CD4-positive, alpha-beta T cell treated with Interleukin-6 at 100 ng/mL for 8 hours (primary cell): ENCODE results near the gene MOSMO.

Source experiments
- DNase-seq: peaks from one replicate; pipeline ENCODE4 v3.0.0-alpha.2; 2020; ENCODE audit warnings: mixed read lengths, low spot score

MOSMO gene

DNA sequence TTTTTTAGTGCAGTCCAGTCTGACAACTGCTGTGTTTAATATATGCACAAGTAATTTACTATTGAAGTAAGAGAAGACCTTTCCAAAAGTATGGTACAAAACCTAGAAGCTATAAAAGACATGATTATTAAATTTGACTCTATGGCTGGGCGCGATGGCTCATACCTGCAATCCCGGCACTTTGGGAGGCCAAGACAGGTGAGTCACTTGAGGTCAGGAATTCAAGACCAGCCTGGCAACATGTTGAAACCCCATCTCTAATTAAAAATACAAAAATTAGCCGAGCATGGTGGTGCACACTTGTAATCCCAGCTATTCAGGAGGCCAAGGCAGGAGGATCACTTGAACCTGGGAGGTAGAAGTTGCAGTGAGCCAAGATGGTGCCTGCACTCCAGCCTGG is 43.1 kb downstream of the MOSMO start:
- no peak for DNase-seq

DNA sequence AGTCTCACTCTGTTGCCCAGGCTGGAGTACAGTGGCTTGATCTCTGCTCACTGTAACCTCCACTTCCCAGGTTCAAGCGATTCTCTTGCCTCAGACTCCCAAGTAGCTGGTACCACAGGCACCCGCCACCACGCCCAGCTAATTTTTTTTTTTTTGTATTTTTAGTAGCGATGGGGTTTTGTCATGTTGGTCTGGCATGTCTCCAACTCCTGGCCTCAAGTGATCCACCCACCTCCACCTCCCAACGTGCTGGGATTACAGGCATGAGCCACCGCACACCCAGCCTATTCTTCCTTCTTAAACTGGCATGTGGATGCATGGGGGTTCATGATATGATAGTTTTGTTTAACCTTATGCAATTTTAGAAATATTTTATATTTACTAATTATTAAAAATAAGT is 45.1 kb downstream of the MOSMO start:
- DNase-seq, result no peak

DNA sequence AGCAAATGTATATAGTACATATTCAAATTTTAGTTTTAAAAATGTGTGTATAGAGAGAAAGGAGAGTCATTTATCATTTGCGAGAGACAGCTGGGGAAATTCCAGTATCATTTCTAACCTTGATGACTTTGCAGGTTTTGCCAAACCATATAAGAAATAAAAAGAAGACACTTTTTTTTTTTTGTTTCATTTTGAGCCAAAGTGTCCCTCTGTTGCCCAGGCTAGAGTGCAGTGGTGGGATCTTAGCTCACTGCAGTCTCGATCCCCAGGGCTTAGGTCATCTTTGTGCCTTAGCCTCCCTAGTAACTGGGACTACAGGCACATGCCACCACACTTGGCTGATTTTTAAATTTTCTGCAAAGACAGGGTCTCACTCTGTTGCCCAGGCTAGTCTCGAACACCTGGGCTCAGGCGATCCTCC is 46.0 kb downstream of the MOSMO start:
- DNase-seq, result no peak

DNA sequence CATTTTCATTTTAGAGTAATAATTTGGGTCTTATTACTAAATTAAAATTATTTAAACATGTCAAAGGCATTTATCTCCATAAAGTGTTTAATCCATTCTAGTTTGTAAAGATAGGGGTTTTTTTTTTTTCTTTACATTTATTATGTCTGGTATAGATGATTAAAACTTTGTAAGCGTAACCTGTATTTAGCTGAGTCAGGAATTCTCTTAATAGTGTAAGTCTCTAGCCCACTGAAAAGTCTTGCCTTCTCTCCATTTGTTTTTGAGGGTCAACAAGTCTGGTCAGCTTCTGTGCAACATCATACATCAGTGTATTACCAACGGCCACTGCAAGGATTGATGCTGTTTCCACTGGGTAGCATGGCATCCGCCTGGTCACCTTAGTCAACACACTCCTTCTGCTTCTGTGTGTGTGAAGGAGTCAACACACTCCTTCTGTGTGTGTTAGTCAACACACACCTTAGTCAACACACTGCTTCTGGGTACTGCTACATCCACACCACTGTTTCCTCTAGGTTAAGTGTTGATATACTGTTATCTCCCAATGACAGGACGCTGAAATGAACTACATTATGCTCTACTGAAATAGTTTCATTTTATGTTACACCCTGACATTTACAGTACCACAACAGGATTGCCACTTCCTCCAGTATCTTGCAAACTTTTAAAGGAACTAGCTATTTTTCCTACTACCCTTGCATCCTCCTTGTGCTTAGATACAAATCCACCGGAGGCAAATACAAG is 47.1 kb downstream of the MOSMO start:
- DNase-seq, result no peak

DNA sequence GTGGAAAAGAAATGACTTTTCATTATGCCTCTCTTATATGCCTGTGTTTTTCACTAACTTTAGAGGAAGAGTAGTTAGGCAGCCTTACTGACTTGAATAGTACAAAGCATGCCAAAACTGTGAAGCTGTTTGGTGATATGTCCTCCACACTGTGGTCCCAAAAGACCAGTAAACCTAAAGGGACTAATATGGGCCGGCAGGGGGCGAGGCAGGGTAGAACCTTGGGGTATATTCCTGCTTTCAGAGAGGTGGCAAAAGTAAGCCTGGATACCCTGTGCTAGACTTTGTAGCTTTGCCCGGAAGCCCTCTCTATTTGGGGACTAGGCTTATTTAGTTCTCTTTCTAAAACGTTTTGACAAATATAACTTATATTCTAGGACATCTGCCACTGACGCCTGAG is 48.0 kb downstream of the MOSMO start:
- no peak for DNase-seq

DNA sequence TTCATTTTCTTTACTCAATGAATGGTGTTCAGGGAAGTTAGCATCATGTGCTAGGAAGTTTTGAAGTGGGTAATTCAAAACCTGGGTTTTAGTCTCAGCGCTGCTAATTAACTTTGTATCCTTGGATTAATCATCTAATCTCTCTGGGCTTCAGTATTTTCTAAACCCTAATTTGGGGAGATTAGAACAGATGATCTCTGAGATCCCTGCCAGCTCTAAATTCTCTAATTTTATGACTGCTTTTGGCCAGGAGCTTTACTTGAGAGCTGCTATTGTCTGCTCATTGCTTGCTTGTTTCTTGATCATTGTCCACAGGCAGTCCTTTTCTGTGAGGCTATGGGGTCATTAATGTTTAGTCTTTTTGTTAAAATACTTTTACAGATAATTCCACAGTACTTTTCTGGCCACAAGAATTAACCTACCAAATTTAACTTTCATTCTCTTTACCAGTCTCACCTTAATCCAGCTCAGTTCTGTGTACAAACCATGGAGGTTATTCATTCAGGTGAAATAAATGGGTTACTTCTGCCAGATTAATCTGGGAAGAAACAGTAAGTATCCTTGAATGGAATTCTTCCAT is 56.1 kb downstream of the MOSMO start:
- DNase-seq, result no peak

DNA sequence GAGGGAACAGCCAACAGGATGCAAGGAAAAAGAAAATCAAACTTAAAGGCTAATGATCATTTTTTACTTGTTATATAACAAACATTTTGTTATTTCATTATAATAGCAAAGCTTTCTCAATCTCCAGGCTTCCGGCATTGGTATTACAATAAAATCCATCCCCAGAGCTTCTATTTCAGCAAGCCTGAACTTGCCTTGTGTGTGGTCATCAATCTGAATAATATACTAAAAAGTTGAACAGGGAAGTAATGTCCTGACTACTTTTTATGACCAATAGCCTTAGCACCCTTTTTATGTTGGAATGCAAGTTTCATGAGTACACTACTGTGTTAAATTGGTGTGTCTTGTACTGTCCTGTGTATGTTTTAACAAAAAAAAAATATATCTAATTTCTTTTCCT is 57.3 kb downstream of the MOSMO start:
- no peak for DNase-seq

DNA sequence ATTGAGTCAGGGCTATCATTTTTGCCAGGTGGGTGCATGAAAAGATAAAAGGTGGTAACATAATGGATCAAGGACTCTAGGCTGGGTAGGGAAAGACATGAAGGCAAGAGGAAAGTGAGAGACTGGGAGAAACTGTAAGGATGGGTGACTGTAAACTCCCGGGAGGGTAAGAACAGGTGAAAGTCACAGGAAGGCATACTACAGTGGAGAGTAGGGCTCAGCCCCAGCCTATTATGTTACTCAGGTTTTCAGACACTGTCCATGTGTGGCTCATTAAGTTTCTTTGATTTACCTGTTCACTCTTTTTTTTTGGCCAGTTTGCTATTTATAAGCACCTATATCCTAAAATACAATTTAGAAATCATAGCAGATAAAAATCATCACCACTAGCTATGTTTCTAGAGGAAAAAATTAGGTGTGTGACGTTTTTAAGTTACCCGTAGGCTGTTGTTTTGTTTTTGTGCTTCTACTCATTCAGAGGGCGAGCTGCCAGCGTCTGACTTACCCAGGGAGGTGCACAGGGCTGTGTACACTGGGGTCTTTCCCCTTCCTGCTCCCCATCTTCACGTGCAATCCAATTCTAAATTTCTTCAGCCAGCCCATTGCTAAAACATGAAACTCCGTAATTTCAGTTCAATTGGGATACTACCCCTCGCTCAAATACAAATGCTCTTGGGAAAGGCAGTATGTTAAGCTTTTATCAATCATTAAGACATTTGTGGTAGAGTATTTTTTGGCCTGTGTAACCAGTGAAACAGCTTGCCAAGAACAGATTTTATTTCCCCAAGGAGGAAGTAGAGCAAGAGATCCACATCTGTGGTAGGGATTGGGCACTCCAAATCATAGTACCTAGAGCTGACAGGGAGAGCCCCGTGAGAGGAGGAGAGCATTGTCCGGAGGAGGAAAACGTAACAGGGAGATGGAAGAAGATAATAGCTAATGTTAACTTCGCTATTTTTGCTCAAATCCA is 62.7 kb downstream of the MOSMO start:
- DNase-seq, result no peak

DNA sequence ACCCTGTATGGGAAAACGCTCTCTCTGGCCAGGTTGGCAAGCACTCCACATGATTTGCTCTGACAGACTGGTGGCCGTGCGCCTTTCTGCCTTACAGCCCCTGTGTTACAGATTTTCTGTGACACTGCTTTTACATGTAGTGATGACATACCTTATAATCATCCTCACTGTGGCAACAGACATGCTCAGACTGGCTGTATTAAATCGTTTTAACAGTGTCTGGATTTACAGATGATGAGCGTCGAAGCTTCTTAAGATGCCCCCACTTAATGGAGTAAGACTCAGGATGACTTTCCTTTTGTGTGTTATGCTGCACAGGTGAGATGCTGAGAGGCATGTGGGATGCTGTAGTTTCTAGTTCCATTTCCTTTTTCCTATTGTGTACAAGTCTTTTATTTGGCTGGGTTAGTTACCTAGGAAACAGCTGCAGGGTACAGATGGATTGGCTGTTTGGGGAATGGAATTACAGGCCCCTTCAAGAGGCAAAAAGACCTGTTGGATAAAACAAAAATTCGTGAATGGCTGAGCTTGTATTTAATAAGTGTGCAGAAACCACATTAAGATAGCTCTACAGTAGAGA is 63.5 kb downstream of the MOSMO start:
- DNase-seq, result no peak

DNA sequence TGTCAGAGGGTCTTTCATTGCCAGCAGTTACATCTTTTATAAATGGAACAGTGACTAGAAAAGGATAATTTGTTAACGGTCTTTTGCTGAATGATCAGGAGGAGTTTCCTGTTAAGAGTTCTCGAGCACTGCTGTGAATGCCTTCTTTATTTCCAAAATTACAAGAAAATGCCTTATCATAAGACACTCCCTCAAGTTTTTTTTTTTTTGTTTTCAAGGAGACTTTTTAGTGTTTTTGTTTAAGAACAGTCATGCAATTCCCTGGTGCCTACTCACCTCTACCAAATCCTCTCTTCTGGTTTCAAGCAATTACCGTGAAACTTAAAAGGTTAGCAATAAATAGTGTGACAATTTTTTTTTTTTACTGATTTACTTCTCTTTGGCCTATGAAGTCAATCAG is 65.4 kb downstream of the MOSMO start:
- DNase-seq, result no peak

DNA sequence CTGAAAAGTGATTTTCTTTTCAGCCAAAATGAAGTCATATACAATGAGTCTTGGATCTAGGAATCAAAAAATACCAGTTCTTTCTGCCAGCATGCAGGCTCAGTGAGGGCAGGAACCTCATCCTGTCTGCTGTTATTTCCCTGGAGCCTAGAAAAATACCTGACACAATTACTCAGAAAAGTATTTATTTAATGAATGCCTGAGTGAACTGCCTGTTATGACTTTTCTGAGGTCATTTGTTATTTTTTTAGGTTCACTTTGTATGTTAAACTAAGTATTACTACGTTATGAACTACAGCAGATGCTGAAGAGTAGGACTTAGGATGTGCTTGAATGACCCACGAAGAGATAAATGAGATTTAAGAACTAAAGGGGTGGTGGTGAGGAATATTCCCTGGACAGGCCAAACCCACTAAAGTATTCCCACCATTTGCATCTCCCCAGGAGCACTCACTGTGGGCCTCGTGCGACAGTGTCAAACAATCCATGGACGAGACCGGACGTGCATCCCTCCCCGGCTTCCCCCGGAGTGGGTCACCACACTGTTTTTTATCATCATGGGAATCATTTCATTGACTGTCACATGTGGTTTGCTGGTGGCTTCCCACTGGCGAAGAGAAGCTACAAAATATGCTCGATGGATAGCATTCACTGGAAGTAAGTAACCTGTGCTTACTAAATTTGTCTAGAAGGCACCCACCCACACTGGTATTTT is 67.3 kb downstream of the MOSMO start:
- DNase-seq, result no peak

DNA sequence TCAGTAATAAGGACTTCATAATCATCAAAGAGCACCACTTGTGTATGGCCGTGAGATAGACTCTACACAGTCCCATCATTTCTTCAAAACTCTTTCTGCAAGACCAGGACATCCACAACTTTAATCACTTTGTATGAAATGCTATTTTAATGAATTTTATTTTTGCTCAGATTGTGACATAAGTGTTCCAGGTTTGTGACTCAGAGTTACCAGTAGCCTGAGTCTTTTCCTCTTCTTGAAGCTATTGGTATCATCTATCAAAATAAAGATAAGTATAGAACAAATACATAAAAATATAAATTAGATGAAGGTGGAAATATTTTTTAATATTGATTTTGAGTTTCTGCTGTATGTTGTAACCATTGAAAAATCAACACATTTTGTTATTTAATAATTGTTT is 67.9 kb downstream of the MOSMO start:
- no peak for DNase-seq

DNA sequence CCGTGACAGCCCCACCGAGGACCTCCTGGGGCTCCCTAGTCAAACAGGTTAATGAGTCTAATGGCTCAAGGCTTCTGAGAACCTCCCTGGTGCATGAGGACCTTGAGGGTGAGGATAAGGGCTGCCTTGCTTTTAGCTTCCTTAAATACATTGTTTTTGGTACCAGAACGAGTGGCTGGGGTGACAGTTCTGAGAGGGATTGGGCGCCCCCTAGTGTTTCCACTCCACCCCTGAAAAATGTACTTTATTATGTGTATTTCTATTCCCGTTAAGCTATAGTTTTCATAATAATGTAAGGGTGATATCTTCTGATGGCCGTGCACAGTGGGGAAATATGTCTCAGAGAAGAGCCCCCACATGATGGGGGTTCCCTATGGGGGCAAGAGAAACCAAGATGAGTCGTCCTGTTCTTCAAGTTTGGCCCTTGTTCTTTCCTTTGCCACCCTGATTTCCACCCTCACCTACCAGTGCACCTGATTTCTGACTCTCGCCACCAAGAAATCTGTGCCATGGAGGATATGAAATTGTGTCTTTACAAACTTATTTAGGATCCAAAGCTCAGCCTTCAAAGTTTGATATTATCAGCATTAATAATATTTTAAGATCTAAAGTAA is 69.9 kb downstream of the MOSMO start:
- peak; percentile 58 for DNase-seq

DNA sequence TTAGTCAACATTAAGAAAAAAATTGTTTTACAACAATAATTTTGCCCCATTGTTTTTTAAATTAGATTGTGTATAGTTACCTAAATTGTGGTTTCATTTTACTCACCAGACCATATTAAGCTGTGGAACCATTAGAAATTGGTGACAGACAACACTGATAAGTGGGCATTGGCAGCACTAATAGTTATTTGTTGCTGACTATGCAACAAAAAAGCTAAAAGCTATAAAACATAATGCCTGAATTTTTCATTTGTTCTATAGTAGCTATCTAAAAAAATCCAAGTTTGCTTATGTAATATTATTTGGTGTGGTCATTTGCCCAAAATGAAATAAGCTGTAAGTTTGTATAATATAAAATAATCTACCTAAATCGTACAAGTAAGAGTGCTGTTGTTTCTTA is 70.7 kb downstream of the MOSMO start:
- no peak for DNase-seq

DNA sequence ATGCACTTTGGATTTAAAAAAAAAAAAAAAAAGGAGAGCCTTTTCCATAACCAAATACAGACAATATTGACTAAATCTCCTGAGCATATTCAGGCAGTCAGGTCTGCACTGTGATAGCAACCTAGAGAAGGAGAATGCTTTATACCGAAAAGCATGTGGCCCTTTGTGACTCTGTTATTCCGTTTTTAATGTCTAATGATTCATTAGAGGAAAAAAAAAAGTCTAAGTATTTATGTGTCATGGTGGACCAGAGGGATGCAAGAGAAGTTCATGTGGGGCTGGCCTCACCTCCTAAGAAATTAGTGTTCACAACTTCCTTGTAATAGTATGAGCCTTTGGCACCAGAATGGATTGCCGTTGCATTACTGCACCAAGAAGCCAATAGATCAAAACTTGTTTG is 73.1 kb downstream of the MOSMO start:
- DNase-seq, result no peak

DNA sequence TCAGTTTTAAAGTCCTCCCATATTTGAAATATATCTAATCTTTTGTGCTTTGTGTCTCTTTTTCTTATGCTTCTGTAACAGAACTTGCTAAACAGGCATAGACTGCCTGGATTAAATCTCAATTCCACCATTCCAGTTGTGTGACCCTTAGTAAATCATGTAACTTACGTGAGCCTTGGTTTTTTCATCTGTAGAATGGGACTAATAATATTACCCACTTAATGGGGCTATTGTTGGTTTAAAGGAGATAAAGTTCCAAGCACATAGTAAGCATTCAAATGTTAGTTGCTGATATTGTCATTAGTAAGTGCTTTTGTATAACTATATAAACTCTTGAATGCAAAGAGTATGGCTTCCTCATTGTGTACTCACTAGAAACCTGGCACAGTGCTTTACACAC is 78.5 kb downstream of the MOSMO start:
- no peak for DNase-seq

DNA sequence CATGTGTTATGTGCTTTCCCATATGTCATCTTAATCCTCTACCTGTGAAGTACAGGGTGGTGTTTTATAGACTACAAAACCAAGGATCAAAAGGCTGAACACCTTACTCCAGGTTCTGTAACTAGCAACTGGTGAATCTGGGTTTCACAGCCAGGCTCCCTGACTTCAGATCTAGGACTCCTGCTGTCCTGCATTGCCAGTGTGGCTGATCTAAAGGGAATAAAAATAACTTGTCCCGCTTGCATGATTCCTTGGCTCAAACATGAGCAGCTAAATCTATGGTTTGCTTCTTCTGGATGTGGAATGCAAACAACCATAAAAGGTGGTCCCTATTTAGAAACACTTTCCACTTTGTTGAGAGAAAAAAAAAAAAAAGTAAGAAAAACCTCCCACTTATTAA is 80.7 kb downstream of the MOSMO start:
- no peak for DNase-seq

DNA sequence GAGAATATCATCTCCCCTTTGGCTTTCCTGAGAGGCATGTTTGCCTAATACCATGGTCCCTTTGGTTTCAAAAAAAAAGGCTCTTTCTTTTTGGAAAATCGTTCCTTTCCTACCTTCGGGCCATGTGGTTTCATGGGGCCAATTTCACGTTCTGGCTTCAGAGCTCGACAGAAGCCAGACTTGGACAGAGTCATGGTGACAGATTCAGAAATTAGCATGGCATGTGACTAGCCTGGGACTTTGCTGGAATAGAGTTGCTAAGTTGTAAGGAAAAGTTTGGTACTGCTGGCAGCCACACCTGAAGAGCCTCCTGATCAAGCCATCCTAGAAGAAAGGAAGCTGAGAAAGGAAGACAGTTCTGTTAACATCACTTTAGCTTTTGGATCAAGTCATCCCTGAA is 82.0 kb downstream of the MOSMO start:
- DNase-seq, result no peak

DNA sequence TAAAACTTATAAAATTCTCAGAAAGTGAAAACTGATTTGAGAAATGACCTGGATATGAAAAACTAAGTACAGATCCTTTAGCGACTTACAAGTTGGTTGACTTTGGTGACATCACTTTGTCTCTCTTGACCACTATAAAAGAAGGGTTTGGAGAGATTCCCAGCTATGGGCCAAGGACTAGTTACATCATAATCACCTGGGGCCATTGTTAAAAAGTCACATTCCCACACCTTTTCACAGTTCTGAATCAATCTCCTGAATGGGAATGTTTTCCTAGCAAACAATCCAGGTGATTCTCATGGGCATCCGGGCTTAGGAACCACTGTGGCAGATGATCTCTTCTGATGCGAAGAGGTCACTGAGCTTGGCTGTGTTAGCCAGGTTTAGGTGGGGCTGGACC is 83.8 kb downstream of the MOSMO start:
- DNase-seq, result no peak

DNA sequence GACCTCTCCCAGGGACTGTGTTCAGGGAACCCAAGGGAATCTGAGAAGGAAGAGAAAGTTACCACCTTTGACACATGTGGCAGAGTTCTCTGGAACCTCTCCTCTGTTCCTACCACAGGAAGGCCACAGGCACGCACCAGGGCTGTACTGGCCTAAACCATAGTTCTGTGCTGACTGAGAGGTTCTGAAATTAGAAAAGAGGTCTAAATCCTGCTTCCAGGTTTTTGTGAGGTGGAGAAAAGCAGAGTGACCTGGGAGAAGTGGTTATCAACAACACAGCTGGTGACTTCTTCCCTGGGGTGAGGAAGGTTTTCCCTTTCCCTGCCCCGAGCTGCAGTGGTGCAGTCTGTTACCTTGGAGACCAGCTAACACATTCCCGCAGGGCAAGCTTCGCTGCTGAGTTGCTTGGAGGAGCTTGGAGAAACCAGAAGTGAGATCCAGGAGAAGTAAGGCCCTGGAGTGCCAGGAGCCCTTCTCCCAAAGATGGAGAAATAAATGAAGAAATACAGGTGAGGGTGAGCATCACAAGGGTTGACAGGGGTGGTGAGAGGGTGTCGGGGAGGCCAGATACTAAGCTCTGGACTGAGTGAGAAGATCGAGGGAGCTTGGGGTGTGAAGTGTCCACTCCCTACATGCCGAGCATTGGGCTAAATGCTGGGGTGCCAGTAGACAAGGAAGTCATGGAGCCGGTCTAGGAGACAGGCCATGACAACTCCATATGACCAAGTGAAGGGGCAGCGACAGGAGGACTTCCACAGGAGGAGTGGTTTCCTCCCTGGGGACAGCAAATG is 84.4 kb downstream of the MOSMO start, which contains the start of gene VWA3A:
Gene VWA3A (plus strand): TSS at position 399 of the 791 bp plus-strand sequence. CDS start 97 bp downstream, at position 496.
- DNase-seq, result no peak

DNA sequence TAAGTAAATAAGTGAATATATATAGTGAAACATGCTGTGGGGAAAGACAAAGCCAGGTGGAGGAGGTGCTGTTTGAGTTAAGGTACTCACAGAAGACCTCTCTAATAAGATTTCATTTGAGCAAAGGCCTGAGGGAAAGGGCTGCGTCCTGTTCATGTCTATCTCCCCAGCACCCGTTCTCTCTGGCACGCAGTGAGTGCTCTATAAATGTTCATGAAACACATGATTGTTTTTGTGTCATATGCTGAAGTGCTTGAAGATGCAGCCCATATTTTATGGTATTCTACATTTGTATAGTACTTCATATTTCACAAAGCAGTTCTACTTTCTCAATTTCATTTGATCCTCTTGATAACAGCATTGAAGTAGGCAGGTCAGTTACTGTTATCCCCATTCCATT is 85.4 kb downstream of the MOSMO start:
- no peak for DNase-seq
